HepG2 (cell line): ENCODE data around the gene MCRIP2. TPM values are rescaled to one million over a fixed set of nuclear protein-coding genes. Genes with fewer than 3 reads are reported as not detected.

Experiments used
- AHR ChIP-seq: IDR thresholded peaks from 2 replicates; pipeline ENCODE4 v1.6.1; 2018; ENCODE audit warnings: missing genetic modification reagents, missing compliant biosample characterization
- ARHGAP35 ChIP-seq: sonication (generic); formaldehyde crosslinking; IDR thresholded peaks from 2 replicates; pipeline ENCODE4 v1.9.0; 2022; ENCODE audit warnings: mild to moderate bottlenecking, inconsistent platforms, moderate library complexity, missing genetic modification reagents, borderline replicate concordance
- ATAD3A ChIP-seq: sonication (generic); formaldehyde crosslinking; IDR thresholded peaks from 2 replicates; pipeline ENCODE4 v1.4.0; 2020; ENCODE audit warnings: missing genetic modification reagents
- ATF3 ChIP-seq: sonication (generic); formaldehyde crosslinking; IDR thresholded peaks from 2 replicates; pipeline ENCODE4 v1.4.0; 2020; ENCODE audit warnings: missing genetic modification reagents
- CCAR2 ChIP-seq: fragments of 200-400 bp; formaldehyde crosslinking; optimal IDR thresholded peaks from 2 replicates; pipeline ENCODE3; 2018; ENCODE audit warnings: low read depth, mild to moderate bottlenecking, low read length, moderate library complexity
- E2F5 ChIP-seq: sonication (generic); formaldehyde crosslinking; conservative IDR thresholded peaks from 2 replicates; pipeline ENCODE4 v1.4.0; 2020; ENCODE audit warnings: missing genetic modification reagents
- GRHL1 ChIP-seq: sonication (generic); formaldehyde crosslinking; conservative IDR thresholded peaks from 2 replicates; pipeline ENCODE4 v1.8.0; 2022; ENCODE audit warnings: missing genetic modification reagents
- IKZF1 ChIP-seq: fragments of 450-650 bp; IDR thresholded peaks from 2 replicates; pipeline ENCODE4 v1.7.1; 2016
- KDM6A ChIP-seq: IDR thresholded peaks from 2 replicates; pipeline ENCODE4 v1.6.1; 2016; ENCODE audit warnings: low read depth
- MNT ChIP-seq: fragments of 450-650 bp; IDR thresholded peaks from 2 replicates; pipeline ENCODE4 v1.6.1; 2016
- MTA1 ChIP-seq: sonication (generic); formaldehyde crosslinking; IDR thresholded peaks from 2 replicates; pipeline ENCODE4 v1.4.0; 2020; ENCODE audit warnings: missing genetic modification reagents, mild to moderate bottlenecking, borderline replicate concordance
- SNAPC5 ChIP-seq: sonication (generic); formaldehyde crosslinking; IDR thresholded peaks from 2 replicates; pipeline ENCODE4 v1.8.1; 2023; ENCODE audit warnings: mild to moderate bottlenecking, missing genetic modification reagents, borderline replicate concordance
- TEAD3 ChIP-seq: optimal IDR thresholded peaks from 2 replicates; pipeline ENCODE3; 2016; ENCODE audit warnings: borderline replicate concordance
- TOE1 ChIP-seq: sonication (generic); formaldehyde crosslinking; IDR thresholded peaks from 2 replicates; pipeline ENCODE4 v1.4.0; 2020; ENCODE audit warnings: mild to moderate bottlenecking, missing genetic modification reagents
- ZBTB21 ChIP-seq: sonication (generic); formaldehyde crosslinking; IDR thresholded peaks from 2 replicates; pipeline ENCODE4 v1.4.0; 2020; ENCODE audit warnings: missing genetic modification reagents
- ZMAT3 ChIP-seq: sonication (generic); formaldehyde crosslinking; conservative IDR thresholded peaks from 2 replicates; pipeline ENCODE4 v1.7.0; 2021; ENCODE audit warnings: missing genetic modification reagents
- ZNF17 ChIP-seq: sonication (generic); formaldehyde crosslinking; IDR thresholded peaks from 2 replicates; pipeline ENCODE4 v1.5.0; 2020; ENCODE audit warnings: mild to moderate bottlenecking, missing genetic modification reagents
- ZNF205 ChIP-seq: IDR thresholded peaks from 2 replicates; pipeline ENCODE4 v1.6.1; 2018; ENCODE audit warnings: missing biosample characterization, missing genetic modification reagents
- ZNF335 ChIP-seq: sonication (generic); formaldehyde crosslinking; IDR thresholded peaks from 2 replicates; pipeline ENCODE4 v1.4.0; 2020; ENCODE audit warnings: missing genetic modification reagents
- ZNF503 ChIP-seq: sonication (generic); formaldehyde crosslinking; IDR thresholded peaks from 2 replicates; pipeline ENCODE4 v1.4.0; 2020; ENCODE audit warnings: missing genetic modification reagents
- ZNF562 ChIP-seq: sonication (generic); formaldehyde crosslinking; IDR thresholded peaks from 2 replicates; pipeline ENCODE4 v1.8.0; 2022; ENCODE audit warnings: missing genetic modification reagents, borderline replicate concordance
- polyA plus RNA-seq, 8 experiments: library from polyadenylated mRNA; depleted of rRNA in 3 of 8; stranded (reverse) in 7 of 8; unstranded in 1 of 8; fragments of >200 nt; fragmentation: Illumina TruSeq in 4 of 8; extraction: Trizol in 4 of 8; gene quantifications; 2 replicates each; pipeline versions ENCODE4 v1.2.1 to v1.2.3, GENCODE V29; 2011 to 2016; ENCODE audit warnings: low read depth in 4 of 8, missing spikeins in 1 of 8, mixed read lengths in 1 of 8; ENCODE audit not compliant: insufficient read depth in 1 of 8
- total RNA-seq, 5 experiments: library from RNA; depleted of rRNA; stranded (reverse); fragments of >200 nt; fragmentation: Illumina TruSeq; extraction: Trizol; gene quantifications; 2 replicates each; pipeline ENCODE4 v1.2.3, GENCODE V29; 2016; ENCODE audit warnings: low read depth in 1 of 5

The MCRIP2 gene
- total and polyA plus RNA-seq, 2 of the 13 experiments (the other 11 are each of a cell fraction or from before 2014, with no cell fraction given) = 39.6 to 76.7 TPM

GRCh38 chr16:648781-649589 is 7.4 kb downstream of the MCRIP2 start, which contains the start of gene WDR90 (continued):
- TF ChIP-seq CCAR2 (no peak), MTA1 (CRISPR knock-in tag) (0 out of 2 replicates have a peak, but pooled peaks have one; percentile 19), MNT (peak; percentile 77), SNAPC5 (no peak), AHR (CRISPR knock-in tag) (no peak; the same call in 1 of the 2 replicates), TEAD3 (no peak), ZNF17 (CRISPR knock-in tag) (no peak), ZNF562 (CRISPR knock-in tag) (peak; percentile 56; the same call in 1 of the 2 replicates), KDM6A (CRISPR knock-in tag) (no peak), E2F5 (peak; percentile 92), ATF3 (CRISPR knock-in tag) (peak; percentile 69; the same call in 1 of the 2 replicates), ZNF503 (CRISPR knock-in tag) (no peak; the same call in 1 of the 2 replicates), ZBTB21 (no peak), IKZF1 (no peak), ZNF205 (CRISPR knock-in tag) (no peak), ARHGAP35 (CRISPR knock-in tag) (peak; percentile 75; the same call in 1 of the 2 replicates), ZMAT3 (CRISPR knock-in tag) (peak; percentile 93), ZNF335 (CRISPR knock-in tag) (peak; percentile 47; the same call in 1 of the 2 replicates), TOE1 (CRISPR knock-in tag) (no peak), GRHL1 (CRISPR knock-in tag) (no peak), ATAD3A (CRISPR knock-in tag) (no peak)
